HCT116 (cell line): ENCODE measurements around the gene SIX2. TPM values are rescaled to one million over a fixed set of nuclear protein-coding genes. Genes with fewer than 3 reads are reported as not detected.

ENCODE experiments used
- ATAC-seq: fragments of 200-7000 bp; cut with Tn5 transposase; 2 replicates; pipeline ENCODE4 v1.9.1; 2020; ENCODE audit warnings: mild to moderate bottlenecking, moderate library complexity
- BruUV-seq: library from RNA; stranded (reverse); fragments of 400-500 nt; replicated peaks from 2 replicates; lab custom pipeline; 2021; lab: Mats Ljungman, UMichigan
- CTCF ChIA-PET: fragments of 300-600 bp; sonication (Branson Sonifier 250); formaldehyde crosslinking; loops from one replicate; lab custom pipeline; 2021; ENCODE audit warnings: antibody characterized with exemption; lab: Charles Lee
- POLR2A ChIA-PET: fragments of 300-600, 350-600 bp; sonication (Branson Sonifier 250); formaldehyde crosslinking; loops from one replicate; lab custom pipeline; 2021; ENCODE audit warnings: antibody characterized with exemption; lab: Charles Lee
- RAD21 ChIA-PET, 2 experiments: fragments of 300-600 bp; sonication (Branson Sonifier 250); formaldehyde crosslinking; loops; one replicate each; lab custom pipeline; 2023; ENCODE audit warnings: low total read pairs in 2 of 2; ENCODE audit not compliant: uncharacterized antibody in 2 of 2, unreplicated experiment in 2 of 2, low non-redundant PET in 1 of 2; lab: Charles Lee
- DNase-seq: peaks from one replicate; pipeline ENCODE4 v3.0.0-alpha.2; 2010; ENCODE audit warnings: low read depth, low spot score
- H2AFZ ChIP-seq: fragments of 200-600 bp; shearing (Covaris generic), sonication (generic); 2 replicates; pipeline ENCODE4 v1.6.1; 2017; ENCODE audit warnings: low read depth, mixed run types, mixed read lengths, antibody characterized with exemption, low read length; ENCODE audit not compliant: poor library complexity, severe bottlenecking
- H3K27ac ChIP-seq: 2 replicates; pipeline ENCODE4 v1.5.1; 2012; ENCODE audit warnings: low read depth, low read length
- H3K27me3 ChIP-seq: fragments of 200-600 bp; sonication (generic); 2 replicates; pipeline ENCODE4 v1.6.1; 2016; ENCODE audit warnings: mixed run types, low read length, mixed read lengths; ENCODE audit not compliant: insufficient read depth
- H3K36me3 ChIP-seq, 2 experiments: fragments of 200-500 bp in 1 of 2; fragments of 200-600 bp in 1 of 2; sonication (Bioruptor generic) in 1 of 2; sonication (generic) in 1 of 2; 2 replicates each; pipeline versions ENCODE4 v1.5.1 to v1.6.1; 2014 to 2016; ENCODE audit warnings: low read length in 2 of 2, inconsistent platforms in 1 of 2, mixed read lengths in 1 of 2, mixed run types in 1 of 2; ENCODE audit not compliant: insufficient read depth in 2 of 2, control insufficient read depth in 1 of 2
- H3K4me1 ChIP-seq, 2 experiments: fragments of 200-600 bp in 1 of 2; sonication (generic) in 1 of 2; 2 replicates each; pipeline versions ENCODE4 v1.5.1 to v1.6.1; 2012 to 2017; ENCODE audit warnings: low read length in 2 of 2, inconsistent platforms in 1 of 2, mild to moderate bottlenecking in 1 of 2, mixed read lengths in 1 of 2, mixed run types in 1 of 2, moderate library complexity in 1 of 2; ENCODE audit not compliant: insufficient read depth in 2 of 2, control insufficient read depth in 1 of 2
- H3K4me2 ChIP-seq: fragments of 200-600 bp; sonication (generic); 2 replicates; pipeline ENCODE4 v1.6.1; 2017; ENCODE audit warnings: mixed run types, low read length, mixed read lengths
- H3K4me3 ChIP-seq, 2 experiments: fragments of 200-600 bp in 1 of 2; sonication (generic) in 1 of 2; replicated peaks in 1 of 2; 2 replicates each; pipeline ENCODE4 v1.5.1; 2011 to 2016; ENCODE audit warnings: low read length in 2 of 2, control low read depth in 1 of 2, low read depth in 1 of 2, mild to moderate bottlenecking in 1 of 2, mixed read lengths in 1 of 2, mixed run types in 1 of 2
- H3K79me2 ChIP-seq: fragments of 200-600 bp; sonication (generic); 2 replicates; pipeline ENCODE4 v1.6.1; 2017; ENCODE audit warnings: mild to moderate bottlenecking, mixed run types, low read length, moderate library complexity, mixed read lengths; ENCODE audit not compliant: insufficient read depth
- H3K9ac ChIP-seq: fragments of 200-600 bp; sonication (generic); 2 replicates; pipeline ENCODE4 v1.6.1; 2016; ENCODE audit warnings: low read length, mixed read lengths
- H3K9me2 ChIP-seq: fragments of 200-600 bp; sonication (generic), shearing (Covaris generic); 2 replicates; pipeline ENCODE4 v1.6.1; 2017; ENCODE audit warnings: mixed run types, mild to moderate bottlenecking, moderate library complexity; ENCODE audit not compliant: insufficient read depth
- H3K9me3 ChIP-seq, 2 experiments: fragments of 200-500 bp in 1 of 2; fragments of 200-600 bp in 1 of 2; sonication (Bioruptor generic) in 1 of 2; sonication (generic) in 1 of 2; 2 replicates each; pipeline ENCODE4 v1.6.1; 2014 to 2017; ENCODE audit warnings: low read length in 2 of 2, mixed read lengths in 2 of 2, inconsistent platforms in 1 of 2, low read depth in 1 of 2, mild to moderate bottlenecking in 1 of 2, mixed run types in 1 of 2, moderate library complexity in 1 of 2; ENCODE audit not compliant: control insufficient read depth in 1 of 2, insufficient read depth in 1 of 2
- H4K20me1 ChIP-seq: fragments of 200-600 bp; sonication (generic), shearing (Covaris generic); 2 replicates; pipeline ENCODE4 v1.6.1; 2017; ENCODE audit warnings: mixed run types, mild to moderate bottlenecking, moderate library complexity; ENCODE audit not compliant: insufficient read depth
- CTCF ChIP-seq, 3 experiments: fragments of 200-600 bp in 1 of 3; sonication (generic) in 1 of 3; IDR thresholded peaks in 2 of 3; conservative IDR thresholded peaks in 1 of 3; 2 replicates each; pipeline ENCODE4 v1.5.1; 2012 to 2017; ENCODE audit warnings: low read depth in 2 of 3, low read length in 2 of 3, antibody characterized with exemption in 1 of 3, borderline replicate concordance in 1 of 3, control low read depth in 1 of 3, mild to moderate bottlenecking in 1 of 3, mixed read lengths in 1 of 3, mixed run types in 1 of 3, moderate library complexity in 1 of 3; ENCODE audit not compliant: insufficient read depth in 1 of 3
- ELF1 ChIP-seq: IDR thresholded peaks from 2 replicates; pipeline ENCODE4 v1.6.1; 2012; ENCODE audit warnings: low read depth, borderline replicate concordance
- EZH2phosphoT487 ChIP-seq: fragments of 200-600 bp; IDR thresholded peaks from 2 replicates; pipeline ENCODE4 v1.6.1; 2018; ENCODE audit warnings: antibody characterized with exemption, borderline replicate concordance
- MAX ChIP-seq: IDR thresholded peaks from 2 replicates; pipeline ENCODE4 v1.6.1; 2012
- RAD21 ChIP-seq: IDR thresholded peaks from 2 replicates; pipeline ENCODE4 v1.6.1; 2012; ENCODE audit warnings: low read depth, mild to moderate bottlenecking
- SIN3A ChIP-seq: IDR thresholded peaks from 2 replicates; pipeline ENCODE4 v1.6.1; 2012; ENCODE audit warnings: low read depth
- TCF7L2 ChIP-seq: IDR thresholded peaks from 2 replicates; pipeline ENCODE4 v1.7.0; 2011; ENCODE audit warnings: borderline replicate concordance, inconsistent platforms; ENCODE audit not compliant: insufficient read depth, insufficient read length; ENCODE audit errors: extremely low read depth
- intact Hi-C: fragments of 100-400 bp; cut with micrococcal nuclease; formaldehyde crosslinking; loops from 2 replicates; pipeline ENCODE4 v1.10.0; 2022
- total RNA-seq: library from RNA; stranded (reverse); gene quantifications from one replicate; pipeline ENCODE4 v1.2.1, GENCODE V29; 2021; ENCODE audit not compliant: unreplicated experiment

The SIX2 gene
- total RNA-seq, 1 experiment from 2014 or later, result 0.54 TPM

- no peak for ATAC-seq
- no TSS peak for BruUV-seq
- RAD21 ChIA-PET, result no interaction called here
These were observed 48.4 kb downstream of the SIX2 start for GRCh38 chr2:44960871-44961270.

GRCh38 chr2:44959855-44960254 lies 49.4 kb downstream of the SIX2 start:
- BruUV-seq, result no TSS peak
- RAD21 ChIA-PET, result no interaction called here
- TF ChIP-seq MAX, result no peak
- POLR2A ChIA-PET, result no interaction called here
- CTCF ChIA-PET, result no interaction called here
- no peak overlapping the region for H2AFZ ChIP-seq
- ATAC-seq (no peak), DNase-seq (no peak)
- no peak overlapping the region for H3K4me3 ChIP-seq
- H4K20me1 ChIP-seq, result no peaks in the 10 kb centered on the region
- H3K79me2 ChIP-seq, result no peaks in the 10 kb centered on the region
- H3K9me2 ChIP-seq, result no peaks in the 10 kb centered on the region
- H3K36me3 ChIP-seq, result no peaks in the 10 kb centered on the region
- no peak overlapping the region for H3K27ac ChIP-seq
- intact Hi-C loops, result loop anchor here (5.0 kb wide), 3 partner anchors 403 to 1348 kb away; no protein-coding TSS in a partner anchor
- H3K4me1 ChIP-seq, result peaks cover 0 to 28% of the 10 kb centered on the region in 2 experiments; a peak in 3 of 4 replicates
- H3K27me3 ChIP-seq, result no peaks in the 10 kb centered on the region
- H3K9me3 ChIP-seq, result no peaks in the 10 kb centered on the region
- no peak overlapping the region for H3K9ac ChIP-seq
- H3K4me2 ChIP-seq, result no peak overlapping the region

More at GRCh38 chr2:44960871-44961270, 48.4 kb downstream of the SIX2 start:
- intact Hi-C loops, result no loop called here
- POLR2A ChIA-PET, result no interaction called here
- H3K9ac ChIP-seq, result no peak overlapping the region
- H3K27me3 ChIP-seq, result no peaks in the 10 kb centered on the region
- H3K27ac ChIP-seq, result no peak overlapping the region
- no peak overlapping the region for H3K4me2 ChIP-seq
- H3K9me3 ChIP-seq, result no peaks in the 10 kb centered on the region
- no peak overlapping the region for H3K4me3 ChIP-seq
- H3K36me3 ChIP-seq, result no peaks in the 10 kb centered on the region
- CTCF ChIA-PET, result no interaction called here
- TF ChIP-seq TCF7L2, result no peak
- TF ChIP-seq EZH2phosphoT487, result no peak
- TF ChIP-seq ELF1, result no peak
- TF ChIP-seq RAD21, result no peak
- TF ChIP-seq CTCF (IDR thresholded peaks at IDR 0.05 in 2 of 3, conservative IDR thresholded peaks at IDR 0.05 in 1 of 3; ENCODE audit: borderline replicate concordance in 1 of 3, insufficient read depth in 1 of 3, low read depth in 2 of 3, low read length in 2 of 3), result no peak
- no peak for TF ChIP-seq SIN3A
- H4K20me1 ChIP-seq, result no peaks in the 10 kb centered on the region
- H3K9me2 ChIP-seq, result no peaks in the 10 kb centered on the region
- no peaks in the 10 kb centered on the region for H3K79me2 ChIP-seq
- DNase-seq, result no peak
- peaks cover 0 to 19% of the 10 kb centered on the region in 2 experiments; a peak in 3 of 4 replicates for H3K4me1 ChIP-seq
- no peak overlapping the region for H2AFZ ChIP-seq
